ENCODE data around the gene RHOA.
"Not testable (repeated sequence)": the region's sequence is repeated elsewhere in the genome, so short reads cannot be mapped to it uniquely, and the experiment has no call there.

The RHOA gene

GRCh38 chr3:49339941-49340800 lies 71.6 kb downstream of the RHOA start, which contains the start of gene USP4:
TSS of gene USP4 (minus strand) at chr3:49340053. CDS start at chr3:49340024, 29 bp downstream.
- Histone ChIP-seq H3K36me3 (ENCODE audit: control insufficient read depth, insufficient read depth, low read length) (peaks cover 2% of the 10 kb centered on the region), H3K9ac (ENCODE audit: low read depth, low read length) (peak within 1 kb of the TSS; percentile 87), H3K4me1 (ENCODE audit: control insufficient read depth, insufficient read depth, low read length) (no peaks in the 10 kb centered on the region), H3K4me3 (ENCODE audit: low read depth, low read length) (peak within 1 kb of the TSS; percentile 74), H3K27me3 (ENCODE audit: control insufficient read depth, insufficient read depth, low read length) (no peaks in the 10 kb centered on the region), H3K9me3 (ENCODE audit: control insufficient read depth, insufficient read depth, low read length) (no peaks in the 10 kb centered on the region)

- Histone ChIP-seq H3K9me3 (ENCODE audit: control insufficient read depth, insufficient read depth, low read length) (no peaks in the 10 kb centered on the region), H3K4me1 (ENCODE audit: control insufficient read depth, insufficient read depth, low read length) (no peaks in the 10 kb centered on the region), H3K36me3 (ENCODE audit: control insufficient read depth, insufficient read depth, low read length) (peaks cover 7% of the 10 kb centered on the region), H3K4me3 (ENCODE audit: low read depth, low read length) (peak overlapping the region; percentile 74), H3K9ac (ENCODE audit: low read depth, low read length) (peak overlapping the region; percentile 87), H3K27me3 (ENCODE audit: control insufficient read depth, insufficient read depth, low read length) (no peaks in the 10 kb centered on the region)
Measured at GRCh38 chr3:49339581-49339940, 72.2 kb downstream of the RHOA start.

GRCh38 chr3:49333916-49334633 lies 77.7 kb downstream of the RHOA start:
- H3K27me3 ChIP-seq (ENCODE audit: control insufficient read depth, insufficient read depth, low read length): no peaks in the 10 kb centered on the region
- H3K36me3 ChIP-seq (ENCODE audit: control insufficient read depth, insufficient read depth, low read length): peaks cover 21% of the 10 kb centered on the region
- H3K9ac ChIP-seq (ENCODE audit: low read depth, low read length): no peak overlapping the region
- no peaks in the 10 kb centered on the region for H3K9me3 ChIP-seq (ENCODE audit: control insufficient read depth, insufficient read depth, low read length)
- no peaks in the 10 kb centered on the region for H3K4me1 ChIP-seq (ENCODE audit: control insufficient read depth, insufficient read depth, low read length)
- H3K4me3 ChIP-seq (ENCODE audit: low read depth, low read length): no peak overlapping the region

- no peaks in the 10 kb centered on the region for H3K9me3 ChIP-seq (ENCODE audit: control insufficient read depth, insufficient read depth, low read length)
- no peak overlapping the region for H3K4me3 ChIP-seq (ENCODE audit: low read depth, low read length)
- H3K4me1 ChIP-seq (ENCODE audit: control insufficient read depth, insufficient read depth, low read length): no peaks in the 10 kb centered on the region
- H3K36me3 ChIP-seq (ENCODE audit: control insufficient read depth, insufficient read depth, low read length): peaks cover 21% of the 10 kb centered on the region
- no peaks in the 10 kb centered on the region for H3K27me3 ChIP-seq (ENCODE audit: control insufficient read depth, insufficient read depth, low read length)
- no peak overlapping the region for H3K9ac ChIP-seq (ENCODE audit: low read depth, low read length)
Measured at GRCh38 chr3:49333091-49333490, 78.7 kb downstream of the RHOA start.

- Histone ChIP-seq H3K4me1 (ENCODE audit: control insufficient read depth, insufficient read depth, low read length) (no peaks in the 10 kb centered on the region), H3K9me3 (ENCODE audit: control insufficient read depth, insufficient read depth, low read length) (no peaks in the 10 kb centered on the region), H3K36me3 (ENCODE audit: control insufficient read depth, insufficient read depth, low read length) (peaks cover 20% of the 10 kb centered on the region), H3K27me3 (ENCODE audit: control insufficient read depth, insufficient read depth, low read length) (no peaks in the 10 kb centered on the region), H3K9ac (ENCODE audit: low read depth, low read length) (no peak overlapping the region), H3K4me3 (ENCODE audit: low read depth, low read length) (no peak overlapping the region)
Measured at GRCh38 chr3:49329186-49329585, 82.6 kb downstream of the RHOA start.

- H3K36me3 ChIP-seq (ENCODE audit: control insufficient read depth, insufficient read depth, low read length): peaks cover 19% of the 10 kb centered on the region
- H3K4me3 ChIP-seq (ENCODE audit: low read depth, low read length); H3K27me3 ChIP-seq (ENCODE audit: control insufficient read depth, insufficient read depth, low read length); H3K9ac ChIP-seq (ENCODE audit: low read depth, low read length); H3K4me1 ChIP-seq (ENCODE audit: control insufficient read depth, insufficient read depth, low read length); H3K9me3 ChIP-seq (ENCODE audit: control insufficient read depth, insufficient read depth, low read length): not testable (repeated sequence)
Measured at GRCh38 chr3:49328350-49328749, 83.4 kb downstream of the RHOA start.

- H3K4me1 ChIP-seq (ENCODE audit: control insufficient read depth, insufficient read depth, low read length): no peaks in the 10 kb centered on the region
- no peak overlapping the region for H3K9ac ChIP-seq (ENCODE audit: low read depth, low read length)
- H3K27me3 ChIP-seq (ENCODE audit: control insufficient read depth, insufficient read depth, low read length): no peaks in the 10 kb centered on the region
- H3K4me3 ChIP-seq (ENCODE audit: low read depth, low read length): no peak overlapping the region
- H3K9me3 ChIP-seq (ENCODE audit: control insufficient read depth, insufficient read depth, low read length): no peaks in the 10 kb centered on the region
- H3K36me3 ChIP-seq (ENCODE audit: control insufficient read depth, insufficient read depth, low read length): peaks cover 18% of the 10 kb centered on the region
Measured at GRCh38 chr3:49327485-49327884, 84.3 kb downstream of the RHOA start.

GRCh38 chr3:49324768-49325167 lies 87.0 kb downstream of the RHOA start:
- no peak overlapping the region for H3K4me3 ChIP-seq (ENCODE audit: low read depth, low read length)
- H3K9ac ChIP-seq (ENCODE audit: low read depth, low read length): no peak overlapping the region
- no peaks in the 10 kb centered on the region for H3K9me3 ChIP-seq (ENCODE audit: control insufficient read depth, insufficient read depth, low read length)
- H3K36me3 ChIP-seq (ENCODE audit: control insufficient read depth, insufficient read depth, low read length): peaks cover 18% of the 10 kb centered on the region
- H3K4me1 ChIP-seq (ENCODE audit: control insufficient read depth, insufficient read depth, low read length): no peaks in the 10 kb centered on the region
- no peaks in the 10 kb centered on the region for H3K27me3 ChIP-seq (ENCODE audit: control insufficient read depth, insufficient read depth, low read length)

- H3K4me1 ChIP-seq (ENCODE audit: control insufficient read depth, insufficient read depth, low read length): no peaks in the 10 kb centered on the region
- no peaks in the 10 kb centered on the region for H3K27me3 ChIP-seq (ENCODE audit: control insufficient read depth, insufficient read depth, low read length)
- H3K9ac ChIP-seq (ENCODE audit: low read depth, low read length): no peak overlapping the region
- H3K9me3 ChIP-seq (ENCODE audit: control insufficient read depth, insufficient read depth, low read length): no peaks in the 10 kb centered on the region
- peaks cover 7% of the 10 kb centered on the region for H3K36me3 ChIP-seq (ENCODE audit: control insufficient read depth, insufficient read depth, low read length)
- H3K4me3 ChIP-seq (ENCODE audit: low read depth, low read length): no peak overlapping the region
Measured at GRCh38 chr3:49316696-49317457, 94.9 kb downstream of the RHOA start.

GRCh38 chr3:49313896-49314688 lies 97.7 kb downstream of the RHOA start:
- Histone ChIP-seq H3K4me1 (ENCODE audit: control insufficient read depth, insufficient read depth, low read length) (no peaks in the 10 kb centered on the region), H3K27me3 (ENCODE audit: control insufficient read depth, insufficient read depth, low read length) (no peaks in the 10 kb centered on the region), H3K36me3 (ENCODE audit: control insufficient read depth, insufficient read depth, low read length) (peaks cover 16% of the 10 kb centered on the region), H3K9me3 (ENCODE audit: control insufficient read depth, insufficient read depth, low read length) (no peaks in the 10 kb centered on the region), H3K9ac (ENCODE audit: low read depth, low read length) (no peak overlapping the region), H3K4me3 (ENCODE audit: low read depth, low read length) (no peak overlapping the region)

GRCh38 chr3:49311283-49311682 lies 100.5 kb downstream of the RHOA start:
- no peaks in the 10 kb centered on the region for H3K27me3 ChIP-seq (ENCODE audit: control insufficient read depth, insufficient read depth, low read length)
- no peaks in the 10 kb centered on the region for H3K4me1 ChIP-seq (ENCODE audit: control insufficient read depth, insufficient read depth, low read length)
- no peak overlapping the region for H3K4me3 ChIP-seq (ENCODE audit: low read depth, low read length)
- no peak overlapping the region for H3K9ac ChIP-seq (ENCODE audit: low read depth, low read length)
- H3K9me3 ChIP-seq (ENCODE audit: control insufficient read depth, insufficient read depth, low read length): no peaks in the 10 kb centered on the region
- H3K36me3 ChIP-seq (ENCODE audit: control insufficient read depth, insufficient read depth, low read length): peaks cover 15% of the 10 kb centered on the region
